Left lung (tissue), 10 donors: ENCODE data around the gene TXNDC11. TPM values are rescaled to one million over a fixed set of nuclear protein-coding genes. Genes with fewer than 3 reads are reported as not detected.

Experiments
- ATAC-seq: fragments of 200-7000 bp; cut with Tn5 transposase; one replicate; pipeline ENCODE4 v1.9.1; 2020; ENCODE audit warnings: moderate library complexity
- DNase-seq, 4 donors: peaks; one replicate each; pipeline ENCODE4 v3.0.0-alpha.2; 2013 to 2020
- H3K27ac ChIP-seq, 2 donors: fragments of 200-600 bp; sonication (generic) in 1 of 2; one replicate each; pipeline versions ENCODE4 v1.5.0 to v1.8.0; 2020 to 2021
- H3K27me3 ChIP-seq, 2 donors: fragments of 200-600 bp; sonication (generic) in 1 of 2; one replicate each; pipeline versions ENCODE4 v1.5.0 to v1.8.0; 2020 to 2021
- H3K36me3 ChIP-seq, 2 donors: fragments of 200-600 bp; sonication (generic) in 1 of 2; one replicate each; pipeline versions ENCODE4 v1.5.0 to v1.8.0; 2020 to 2021
- H3K4me1 ChIP-seq, 2 donors: fragments of 200-600 bp; one replicate each; pipeline ENCODE4 v1.8.0; 2021
- H3K4me3 ChIP-seq, 2 donors: fragments of 200-600 bp; sonication (generic) in 1 of 2; one replicate each; pipeline versions ENCODE4 v1.5.0 to v1.8.0; 2020 to 2021; ENCODE audit warnings: mild to moderate bottlenecking in 1 of 2
- H3K9me3 ChIP-seq, 2 donors: fragments of 200-600 bp; sonication (generic) in 1 of 2; one replicate each; pipeline versions ENCODE4 v1.5.0 to v1.8.0; 2020 to 2021
- CTCF ChIP-seq, 2 donors: fragments of 200-600 bp; sonication (generic) in 1 of 2; IDR thresholded peaks; one replicate each; pipeline versions ENCODE4 v1.5.0 to v1.8.0; 2021; ENCODE audit warnings: antibody characterized with exemption in 2 of 2
- intact Hi-C, 2 donors: fragments of 100-400 bp; cut with DNase I; formaldehyde crosslinking; loops; one replicate each; pipeline versions ENCODE4 v1.11.2 to v1.14.2; 2022
- polyA plus RNA-seq, 6 donors: library from polyadenylated mRNA; unstranded; fragments of 120-200 nt; gene quantifications; one replicate each; pipeline ENCODE4 v1.2.1, GENCODE V29; 2013; ENCODE audit not compliant: insufficient read length in 6 of 6
- total RNA-seq, 2 donors: library from RNA; stranded (reverse); fragmentation: NEBNext Ultra II Directional; extraction: Animal tissue kit (Norgen Biotek cat#: 25700); gene quantifications; one replicate each; pipeline ENCODE4 v1.2.1, GENCODE V29; 2021
- donor health status: DM: no; HTN: yes; CAD: no.
- donor health status: DM: no; HTN: no; CAD: no.

Gene TXNDC11
- total and polyA plus RNA-seq, 8 donors, result 33.9 to 76.8 (median 38.2) TPM

GRCh38 chr16:11640987-11641817, 101.5 kb downstream of the TXNDC11 start:
- H3K9me3 ChIP-seq, result no peaks in the 10 kb centered on the region
- ATAC-seq (peak; percentile 78), DNase-seq (peak in 2 of 4 donors; percentile 57 to 75)
- no peaks in the 10 kb centered on the region for H3K36me3 ChIP-seq
- peak overlapping the region; percentile 92 to 94 for H3K27ac ChIP-seq
- H3K27me3 ChIP-seq, result no peaks in the 10 kb centered on the region
- TF ChIP-seq CTCF (IDR thresholded peaks at IDR 0.05), result peak; percentile 56 to 84
- H3K4me3 ChIP-seq, result no peak overlapping the region
- H3K4me1 ChIP-seq, result peaks cover 10 to 38% of the 10 kb centered on the region in 2 donors
- intact Hi-C loops, result loop anchor here in 1 of 2 donors (5.0 kb wide), 2 partner anchors 109 to 234 kb away; no protein-coding TSS in a partner anchor

DNA sequence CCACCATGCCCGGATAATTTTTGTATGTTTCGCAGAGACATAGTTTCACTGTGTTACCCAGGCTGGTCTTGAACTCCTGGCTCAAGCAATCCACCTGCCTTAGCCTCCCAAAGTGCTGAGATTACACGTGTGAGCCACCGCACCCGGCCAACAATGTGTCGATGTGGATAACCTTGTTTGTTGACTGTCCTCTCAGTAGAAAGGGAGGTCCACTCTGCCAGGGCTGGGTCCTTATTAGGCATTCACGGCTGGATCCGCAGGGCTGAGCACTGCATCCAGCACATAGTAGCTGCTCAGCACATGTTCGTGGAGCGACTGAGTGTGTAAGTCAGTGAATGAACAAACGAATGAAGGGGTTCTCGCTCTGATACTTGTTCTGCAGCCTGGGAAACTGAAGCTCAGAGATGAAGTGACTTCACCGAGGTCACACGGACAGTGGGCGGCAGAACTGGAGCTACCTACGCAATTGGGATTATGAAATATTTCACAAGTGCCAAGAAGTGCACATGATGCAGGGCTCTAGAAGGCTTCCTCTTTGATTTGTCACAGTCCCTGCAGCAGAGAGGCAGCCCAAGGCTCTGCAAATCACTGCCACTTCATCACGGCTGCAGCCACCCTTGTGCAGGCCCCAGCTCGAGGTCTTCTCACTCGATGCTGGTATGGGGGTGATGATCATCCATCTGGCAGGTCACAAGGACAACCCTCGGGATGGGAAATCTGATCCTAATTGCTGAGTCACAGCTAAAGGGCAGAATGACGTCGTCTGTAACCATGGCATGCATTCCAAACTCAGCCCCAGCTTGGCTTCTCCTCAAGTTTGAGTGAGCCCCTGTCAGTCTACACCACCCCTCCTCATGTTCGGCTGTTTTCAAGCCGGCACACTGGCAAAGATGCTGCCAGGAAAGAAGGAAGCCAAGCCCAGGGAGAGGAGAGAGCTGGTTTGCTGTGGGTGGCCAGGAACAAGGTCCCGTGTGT, 102.4 kb downstream of the TXNDC11 start:
- no peaks in the 10 kb centered on the region for H3K36me3 ChIP-seq
- no peaks in the 10 kb centered on the region for H3K27me3 ChIP-seq
- intact Hi-C loops, result loop anchor here in 1 of 2 donors (5.0 kb wide), 2 partner anchors 108 to 233 kb away; no protein-coding TSS in a partner anchor
- no peaks in the 10 kb centered on the region for H3K9me3 ChIP-seq
- DNase-seq (peak; percentile 86 to 97 (median 94)), ATAC-seq (peak; percentile 84)
- H3K4me1 ChIP-seq, result peaks cover 10 to 38% of the 10 kb centered on the region in 2 donors
- H3K4me3 ChIP-seq, result no peak overlapping the region
- peak overlapping the region; percentile 92 to 94 for H3K27ac ChIP-seq
- no peak for TF ChIP-seq CTCF (IDR thresholded peaks at IDR 0.05)

GRCh38 chr16:11639008-11639562, 103.6 kb downstream of the TXNDC11 start:
- H3K27me3 ChIP-seq, result no peaks in the 10 kb centered on the region
- peaks cover 10 to 42% of the 10 kb centered on the region in 2 donors for H3K4me1 ChIP-seq
- intact Hi-C loops, result no loop called here
- no peak for DNase-seq
- TF ChIP-seq CTCF (IDR thresholded peaks at IDR 0.05), result no peak
- H3K36me3 ChIP-seq, result no peaks in the 10 kb centered on the region
- no peak overlapping the region for H3K27ac ChIP-seq
- no peak overlapping the region for H3K4me3 ChIP-seq
- no peaks in the 10 kb centered on the region for H3K9me3 ChIP-seq
- no peak for ATAC-seq

- ATAC-seq (no peak), DNase-seq (no peak)
- intact Hi-C loops, result no loop called here
- no peaks in the 10 kb centered on the region for H3K9me3 ChIP-seq
- H3K36me3 ChIP-seq, result no peaks in the 10 kb centered on the region
- H3K27ac ChIP-seq, result no peak overlapping the region
- no peak overlapping the region for H3K4me3 ChIP-seq
- TF ChIP-seq CTCF (IDR thresholded peaks at IDR 0.05), result no peak
- H3K27me3 ChIP-seq, result no peaks in the 10 kb centered on the region
- peaks cover 10 to 52% of the 10 kb centered on the region in 2 donors for H3K4me1 ChIP-seq
Observed at GRCh38 chr16:11638140-11638539, 104.5 kb downstream of the TXNDC11 start.
